GM21528 (cell line): Measurements from ENCODE around the gene OR10X1.

ENCODE experiments used
- ATAC-seq: cut with Tn5 transposase; IDR thresholded peaks from one replicate; pipeline ENCODE4 v1.9.1; 2021; ENCODE audit warnings: mild to moderate bottlenecking, moderate library complexity; ENCODE audit not compliant: unreplicated experiment, low FRiP score

The OR10X1 gene, protein sequence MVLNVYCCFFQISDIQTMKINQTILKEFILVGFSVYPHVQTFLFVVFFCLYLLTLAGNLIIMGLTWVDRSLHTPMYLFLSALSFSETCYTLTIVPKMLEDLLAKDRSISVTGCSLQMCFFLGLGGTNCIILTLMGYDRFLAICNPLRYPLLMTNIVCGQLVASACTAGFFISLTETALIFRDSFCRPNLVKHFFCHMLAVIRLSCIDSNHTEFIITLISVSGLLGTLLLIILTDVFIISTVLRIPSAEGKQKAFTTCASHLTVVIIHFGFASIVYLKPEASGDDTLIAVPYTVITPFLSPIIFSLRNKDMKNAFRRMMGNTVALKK

GRCh38 chr1:158579733-158580132 lies at the start of gene OR10X1:
OR10X1 (minus strand) TSS chr1:158579899; CDS start chr1:158579899, 0 bp downstream.
- no peak for ATAC-seq

DNA sequence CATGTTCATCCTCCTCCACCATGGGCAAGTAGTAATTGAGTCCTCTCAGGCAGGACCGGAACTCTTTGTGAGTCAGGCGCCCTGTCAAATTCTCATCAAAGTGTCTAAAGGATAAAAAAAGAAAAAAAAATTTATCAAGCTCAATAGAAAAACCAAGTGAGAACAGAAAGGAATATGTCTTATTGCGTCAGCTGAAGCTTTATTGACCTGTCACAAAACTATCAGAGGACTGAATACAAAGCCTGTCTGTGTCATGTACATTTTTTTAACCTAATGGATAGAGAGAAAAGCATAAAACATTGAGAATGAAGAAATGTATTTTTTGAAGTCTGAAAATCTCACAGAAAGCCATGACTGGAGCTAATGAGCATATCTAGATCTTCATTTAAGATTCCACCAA lies 34.1 kb upstream of the OR10X1 start:
- no peak for ATAC-seq

- no peak for ATAC-seq
Observed at GRCh38 chr1:158611916-158612315, 32.2 kb upstream of the OR10X1 start.

- no peak for ATAC-seq
Observed at GRCh38 chr1:158607296-158607695, 27.6 kb upstream of the OR10X1 start.

DNA sequence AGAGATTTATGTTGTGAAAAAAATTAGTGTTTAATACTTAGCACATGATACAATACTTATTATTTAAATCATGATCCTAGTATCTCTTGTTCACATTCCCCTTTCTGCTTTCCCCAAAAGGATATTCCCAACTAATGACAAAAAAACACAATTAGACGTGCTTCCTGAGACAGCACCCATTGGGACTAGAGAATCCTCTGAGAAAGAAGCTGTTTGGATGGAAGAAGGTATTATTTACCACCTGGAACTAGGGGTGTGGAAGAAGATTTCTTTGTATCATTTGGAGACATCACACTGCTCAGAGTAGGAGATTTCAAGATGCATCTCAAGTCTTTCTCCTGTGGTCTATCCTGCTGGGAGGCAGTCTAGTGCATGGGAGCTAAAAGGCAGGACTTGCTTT lies 25.3 kb upstream of the OR10X1 start, which contains the start of gene OR10Z1:
OR10Z1 (plus strand) TSS at position 301 of the 400 bp plus-strand sequence. CDS start 1,171 bp downstream, outside the sequence.
- no peak for ATAC-seq

- ATAC-seq, result no peak
Observed at GRCh38 chr1:158600735-158601134, 21.0 kb upstream of the OR10X1 start.

DNA sequence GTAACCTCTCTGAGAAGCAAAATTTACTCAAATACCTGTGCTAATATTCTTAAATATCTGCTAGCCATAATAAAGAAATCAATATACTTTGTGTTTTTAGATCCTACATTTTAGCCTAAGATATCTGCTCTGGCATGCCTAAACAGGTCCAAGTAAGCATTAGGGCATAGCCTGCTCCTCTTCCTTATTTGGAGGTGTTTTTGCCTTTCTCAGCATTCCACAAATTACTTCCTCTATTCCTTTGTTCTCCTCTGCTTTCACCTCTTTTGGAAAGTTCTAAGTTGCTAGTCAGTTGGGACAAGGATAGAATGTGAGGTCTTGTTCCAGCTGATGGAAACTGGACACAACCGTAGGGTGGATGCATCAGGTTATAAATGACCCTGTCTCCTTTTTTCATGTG lies 7.2 kb upstream of the OR10X1 start:
- ATAC-seq, result no peak

- no peak for ATAC-seq
Observed at GRCh38 chr1:158583962-158584361, 4.3 kb upstream of the OR10X1 start.

GRCh38 chr1:158577561-158577960 lies 2.1 kb downstream of the OR10X1 start:
- ATAC-seq, result no peak

DNA sequence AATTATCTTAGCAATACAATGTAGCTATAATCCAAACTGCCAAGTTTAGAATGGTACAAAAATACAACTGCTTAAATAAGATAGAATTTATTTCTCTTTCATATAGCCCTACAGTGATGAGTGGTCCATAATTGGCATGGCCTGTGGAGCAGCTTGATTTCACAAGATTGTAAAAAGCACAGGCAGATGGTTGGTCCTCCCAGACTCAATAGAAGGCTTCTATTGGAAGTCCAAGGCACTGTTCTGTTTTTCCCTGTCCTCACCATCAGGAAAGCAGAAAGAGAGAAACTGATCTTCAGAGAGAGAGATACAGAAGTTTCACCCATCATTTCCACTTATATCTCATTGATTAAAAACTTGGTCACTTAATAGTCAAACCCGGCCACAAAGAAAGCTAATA lies 7.5 kb downstream of the OR10X1 start:
- no peak for ATAC-seq

GRCh38 chr1:158570480-158570879 lies 9.2 kb downstream of the OR10X1 start, which contains the start of gene OR6P1:
OR6P1 (minus strand) TSS chr1:158570580; CDS start chr1:158563604, 6,976 bp downstream.
- no peak for ATAC-seq

DNA sequence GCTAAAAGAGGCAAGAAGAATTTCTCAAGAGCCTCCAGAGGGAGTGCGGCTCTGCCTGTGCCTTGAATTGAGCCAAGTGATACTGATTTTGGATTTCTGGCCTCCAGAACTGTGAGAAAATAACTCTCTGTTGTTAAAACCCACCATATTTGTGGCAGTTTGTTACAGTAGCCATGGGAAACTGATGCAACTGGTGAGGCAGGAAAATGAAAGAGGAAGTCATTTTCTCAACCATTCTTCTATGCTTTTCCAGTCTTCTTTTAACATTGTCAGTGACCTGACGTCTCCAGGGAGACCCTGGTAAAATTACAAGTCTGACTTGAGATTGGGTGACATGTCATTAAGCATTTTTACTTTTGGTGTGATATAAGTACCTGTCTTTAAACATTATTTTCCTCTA lies 15.1 kb downstream of the OR10X1 start:
- ATAC-seq, result no peak

- no peak for ATAC-seq
Observed at GRCh38 chr1:158563853-158564252, 15.8 kb downstream of the OR10X1 start.

DNA sequence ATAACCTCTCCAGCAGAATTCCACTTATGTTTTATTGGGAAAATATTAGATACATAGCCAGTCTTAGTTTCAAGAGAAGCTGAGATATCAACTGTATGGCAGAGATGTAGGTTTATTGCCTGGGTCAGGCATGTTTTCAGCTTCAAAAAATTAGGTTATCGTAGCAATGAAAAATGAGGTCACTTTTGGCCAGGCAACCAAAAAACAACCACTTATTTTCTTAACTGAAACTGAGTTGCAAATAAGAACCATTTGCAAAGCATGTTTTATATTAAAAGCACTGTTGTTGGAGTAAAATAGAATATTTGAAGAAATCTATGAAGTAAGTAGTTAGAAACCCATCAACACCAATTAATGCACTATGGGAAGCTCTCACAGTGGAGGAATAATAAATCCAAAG lies 20.0 kb downstream of the OR10X1 start:
- ATAC-seq, result no peak

- ATAC-seq, result no peak
Observed at GRCh38 chr1:158554352-158554751, 25.3 kb downstream of the OR10X1 start, which contains the start of gene OR6Y1. OR6Y1 (minus strand) TSS chr1:158554405; CDS start chr1:158548105, 6,300 bp downstream.

GRCh38 chr1:158552296-158552695 lies 27.4 kb downstream of the OR10X1 start:
- ATAC-seq, result no peak

- no peak for ATAC-seq
Observed at GRCh38 chr1:158547533-158547932, 32.2 kb downstream of the OR10X1 start.

DNA sequence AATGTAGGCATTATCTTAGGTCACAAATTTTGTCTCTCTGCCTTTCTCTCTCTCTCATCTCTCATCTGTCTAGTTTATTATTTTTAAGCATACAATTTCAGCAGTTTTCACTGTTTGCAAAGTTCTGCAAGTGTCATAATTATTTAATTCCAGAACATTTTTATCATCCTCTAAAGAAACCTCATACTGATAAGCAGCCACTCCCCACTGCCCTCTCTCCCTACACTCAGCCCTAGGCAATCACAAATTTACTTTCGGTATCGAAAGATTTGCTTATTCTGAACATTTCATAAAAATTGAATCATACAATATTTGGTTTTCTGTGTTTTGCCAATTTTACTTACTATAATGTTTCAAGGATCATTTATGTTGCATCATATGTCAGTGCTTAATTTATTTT lies 42.1 kb downstream of the OR10X1 start:
- ATAC-seq, result no peak

- no peak for ATAC-seq
Observed at GRCh38 chr1:158534496-158534895, 45.2 kb downstream of the OR10X1 start.
